ENCODE data around the gene GALNT18. TPM values are rescaled to one million over a fixed set of nuclear protein-coding genes. Genes with fewer than 3 reads are reported as not detected.

The GALNT18 gene
- total RNA-seq, 1 experiment from 2014 or later = 0.18 TPM

- DNase-seq (ENCODE audit: low spot score) = no peak
These were observed 53.7 kb downstream of the GALNT18 start for GRCh38 chr11:11567936-11568650.

GRCh38 chr11:11565636-11566035 is 56.2 kb downstream of the GALNT18 start:
- DNase-seq (ENCODE audit: low spot score) = no peak

DNA sequence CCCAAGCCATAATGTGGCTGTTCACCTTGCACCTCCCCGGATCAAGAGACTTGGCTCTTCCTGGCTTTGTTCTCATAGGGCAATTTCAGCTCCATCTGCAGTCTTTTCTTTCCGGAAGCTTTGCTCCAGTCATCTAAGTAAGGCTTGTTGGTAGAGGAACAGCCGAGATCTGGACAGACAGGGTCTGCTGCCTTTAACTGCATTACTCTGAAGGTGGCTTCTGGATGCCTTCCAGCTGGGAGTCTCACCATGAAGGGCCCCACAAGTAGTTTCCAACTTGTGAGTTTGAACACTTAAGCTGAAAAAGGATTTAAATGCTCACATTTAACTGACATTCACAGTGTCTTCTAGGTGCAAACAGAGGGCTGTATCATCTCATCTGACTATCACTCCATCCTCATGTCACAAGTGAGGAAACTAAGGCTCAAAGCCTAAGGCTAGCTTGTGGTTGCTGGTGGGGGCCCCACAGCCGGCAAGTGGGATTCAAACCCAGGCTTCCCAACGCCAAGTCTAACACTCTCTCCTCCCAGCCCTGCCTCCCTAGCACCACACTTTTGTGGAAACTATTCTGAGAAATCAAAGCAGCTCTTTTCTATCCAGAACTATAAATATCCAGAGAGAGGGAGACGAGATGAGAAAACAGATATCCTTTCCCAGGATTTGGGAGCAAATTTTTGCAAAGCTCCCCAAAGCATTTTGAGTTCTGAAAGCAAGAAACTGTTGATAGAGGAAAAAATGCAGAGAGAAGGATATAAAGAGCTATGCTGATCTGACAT is 58.4 kb downstream of the GALNT18 start:
- no peak for DNase-seq (ENCODE audit: low spot score)

GRCh38 chr11:11561991-11562390 is 59.8 kb downstream of the GALNT18 start:
- no peak for DNase-seq (ENCODE audit: low spot score)

DNA sequence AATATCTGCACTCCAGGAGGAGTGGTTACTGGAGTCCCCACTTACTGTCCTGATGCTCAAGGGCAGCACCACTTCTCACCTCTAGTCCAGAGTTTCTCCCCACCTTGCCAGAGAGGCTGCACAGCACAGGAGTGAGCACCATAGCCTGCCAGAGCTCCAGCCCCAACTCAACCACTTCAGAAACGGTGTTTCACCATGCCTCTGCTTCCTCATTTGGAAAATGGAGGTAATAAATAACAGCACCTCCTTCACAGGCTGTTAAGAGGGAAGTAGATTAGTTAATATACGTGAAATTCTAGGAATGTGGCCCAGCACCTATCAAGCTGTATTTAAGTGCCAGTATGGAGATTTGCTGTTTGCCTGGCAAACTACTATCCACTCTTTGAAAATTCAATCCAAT is 63.0 kb downstream of the GALNT18 start:
- DNase-seq (ENCODE audit: low spot score) = no peak

DNA sequence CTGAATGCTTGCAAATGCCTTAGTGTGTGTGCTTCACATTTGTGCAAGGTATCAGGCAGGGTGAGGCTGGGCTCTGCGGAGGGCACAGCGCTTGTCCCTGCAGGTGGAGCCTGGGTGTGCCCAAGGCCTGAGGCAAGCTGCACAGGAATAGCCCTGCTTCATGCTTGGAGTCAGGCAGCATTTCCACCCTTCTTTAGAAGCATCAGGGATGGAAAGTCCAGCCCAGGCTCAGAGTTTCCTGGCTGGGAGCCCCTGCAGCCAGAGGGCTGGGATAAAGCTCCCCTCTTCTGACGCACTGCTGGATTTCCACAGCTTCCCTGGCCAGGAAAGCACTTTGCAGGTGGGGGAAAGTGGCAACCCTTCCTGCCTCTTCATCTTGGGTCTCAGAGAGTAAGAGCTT is 63.4 kb downstream of the GALNT18 start:
- DNase-seq (ENCODE audit: low spot score) = no peak

GRCh38 chr11:11555208-11555607 is 66.6 kb downstream of the GALNT18 start:
- DNase-seq (ENCODE audit: low spot score) = no peak

DNA sequence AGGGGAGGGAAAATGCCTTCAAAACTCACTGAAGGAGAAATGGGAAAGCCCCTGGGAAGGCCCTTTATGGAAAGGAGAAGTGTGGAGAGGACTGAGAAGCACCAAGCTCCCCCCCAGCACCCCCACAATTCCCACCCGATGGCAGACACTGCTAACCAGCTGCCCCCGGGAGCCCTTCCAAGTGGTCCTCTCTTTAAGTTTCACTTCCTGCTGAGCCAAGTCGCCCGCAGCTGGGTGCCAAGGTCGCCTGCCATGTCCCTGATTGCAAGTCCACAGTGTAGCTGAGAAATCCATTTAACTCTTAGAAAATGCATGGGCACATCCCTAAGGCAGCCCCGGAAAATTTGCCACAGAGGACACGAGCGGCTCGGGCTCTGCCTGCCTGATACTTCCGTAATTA is 68.2 kb downstream of the GALNT18 start:
- no peak for DNase-seq (ENCODE audit: low spot score)

DNA sequence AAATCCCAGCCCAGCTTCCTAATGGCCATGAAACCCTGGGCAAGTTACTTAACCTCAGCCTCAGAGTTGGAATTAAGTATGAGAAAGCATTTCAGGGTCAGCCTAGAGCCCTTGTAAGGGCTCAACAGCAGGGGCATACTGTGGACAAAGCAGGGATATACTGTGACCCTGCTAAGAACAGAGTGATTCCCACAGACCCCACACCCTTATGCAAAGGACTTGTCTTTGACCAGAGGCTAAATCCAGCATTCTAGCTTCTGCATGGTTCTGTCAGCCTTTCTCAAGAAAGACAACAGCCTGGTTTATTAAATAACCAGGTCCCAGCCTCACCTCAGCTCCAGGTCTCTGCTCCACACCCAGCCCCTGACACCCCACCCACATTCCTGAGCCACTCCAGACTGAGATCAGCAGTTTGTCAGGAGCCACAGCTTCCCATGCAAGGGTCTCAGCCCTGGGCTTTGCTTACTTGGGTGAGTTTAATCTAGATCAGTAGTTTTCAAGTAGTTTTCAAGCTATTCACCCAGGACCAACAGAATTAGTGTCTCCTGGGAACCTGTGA is 69.2 kb downstream of the GALNT18 start:
- no peak for DNase-seq (ENCODE audit: low spot score)

DNA sequence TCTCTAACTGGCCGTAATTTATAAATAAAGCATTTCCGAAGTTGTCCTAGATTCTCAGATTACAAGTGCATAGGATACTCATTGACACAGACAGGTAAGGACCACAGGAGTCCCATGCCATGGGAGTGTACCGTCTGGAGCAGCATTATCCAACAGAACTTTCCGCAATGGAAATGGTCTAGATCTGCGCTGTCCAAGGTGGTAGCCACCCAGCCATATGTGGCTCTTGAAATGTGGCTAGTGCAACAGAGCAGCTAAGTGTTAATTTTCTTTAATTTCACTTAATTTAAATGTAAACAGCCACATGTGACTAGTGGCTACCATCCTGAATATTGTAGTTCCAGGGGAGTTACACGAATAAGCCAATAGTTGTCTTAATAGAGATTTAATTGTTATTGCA is 71.3 kb downstream of the GALNT18 start:
- no peak for DNase-seq (ENCODE audit: low spot score)

- no peak for DNase-seq (ENCODE audit: low spot score)
These were observed 76.2 kb downstream of the GALNT18 start for GRCh38 chr11:11545285-11546275.

GRCh38 chr11:11543656-11544055 is 78.1 kb downstream of the GALNT18 start:
- no peak for DNase-seq (ENCODE audit: low spot score)

GRCh38 chr11:11540157-11540556 is 81.6 kb downstream of the GALNT18 start:
- no peak for DNase-seq (ENCODE audit: low spot score)

GRCh38 chr11:11538277-11538960 is 83.4 kb downstream of the GALNT18 start:
- DNase-seq (ENCODE audit: low spot score) = no peak

DNA sequence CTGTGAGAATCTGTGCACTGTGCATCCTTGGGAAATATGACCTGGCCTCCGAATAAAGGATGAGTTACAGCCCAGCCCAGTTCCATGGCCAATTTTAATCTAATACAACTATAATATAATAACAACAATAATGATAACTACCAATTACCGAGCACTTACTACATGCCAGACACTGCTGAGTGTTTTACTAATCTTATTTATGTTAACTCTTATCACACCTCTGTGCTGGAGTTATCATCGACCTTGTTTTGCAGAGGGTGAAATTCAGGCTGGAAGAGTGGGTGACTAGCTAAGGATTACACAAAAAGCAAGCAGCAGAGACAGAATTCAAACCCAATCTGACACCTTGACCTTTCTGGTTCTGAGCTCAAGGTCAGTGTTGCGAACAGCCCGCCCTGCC is 83.9 kb downstream of the GALNT18 start:
- DNase-seq (ENCODE audit: low spot score) = no peak

DNA sequence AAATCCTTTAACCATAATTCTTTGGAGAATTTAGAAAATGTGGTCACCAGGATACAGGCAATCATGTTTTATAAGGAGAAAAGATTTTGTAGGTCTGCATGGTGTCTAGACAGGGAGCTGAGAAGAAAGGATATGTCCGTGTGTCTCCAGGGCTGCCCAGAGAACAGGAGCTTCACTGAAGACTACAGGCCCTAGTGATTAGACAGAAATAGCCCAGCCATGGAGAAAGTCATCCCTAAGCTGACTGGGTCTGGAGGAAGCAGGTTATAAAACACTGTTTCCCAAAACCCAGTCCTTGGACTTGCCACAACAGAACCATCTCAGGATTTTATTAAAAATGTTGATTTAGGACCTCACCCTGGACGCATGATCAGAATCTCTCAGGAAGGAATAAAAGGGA is 84.4 kb downstream of the GALNT18 start:
- DNase-seq (ENCODE audit: low spot score) = no peak

GRCh38 chr11:11536650-11537049 is 85.2 kb downstream of the GALNT18 start:
- no peak for DNase-seq (ENCODE audit: low spot score)

DNA sequence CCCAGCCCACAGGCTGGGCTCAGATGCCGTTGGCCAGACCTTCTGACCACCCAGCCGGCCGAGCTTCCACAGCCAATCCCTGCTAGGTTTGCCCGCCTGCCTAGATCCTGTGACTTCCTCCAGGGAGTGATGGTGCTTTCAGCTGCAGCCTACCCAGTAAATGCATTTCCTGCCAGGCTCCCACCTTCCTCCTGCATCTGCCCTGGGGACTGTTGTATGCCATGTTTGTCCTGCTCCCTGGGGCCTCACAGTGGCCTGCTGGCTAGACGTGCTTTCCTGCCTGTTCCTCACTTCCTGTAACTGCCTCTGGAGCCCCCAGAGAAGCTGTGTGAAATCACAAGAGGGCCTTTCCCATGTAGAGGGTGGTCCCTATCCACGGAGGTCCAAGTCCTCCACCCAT is 86.2 kb downstream of the GALNT18 start:
- DNase-seq (ENCODE audit: low spot score) = no peak

DNA sequence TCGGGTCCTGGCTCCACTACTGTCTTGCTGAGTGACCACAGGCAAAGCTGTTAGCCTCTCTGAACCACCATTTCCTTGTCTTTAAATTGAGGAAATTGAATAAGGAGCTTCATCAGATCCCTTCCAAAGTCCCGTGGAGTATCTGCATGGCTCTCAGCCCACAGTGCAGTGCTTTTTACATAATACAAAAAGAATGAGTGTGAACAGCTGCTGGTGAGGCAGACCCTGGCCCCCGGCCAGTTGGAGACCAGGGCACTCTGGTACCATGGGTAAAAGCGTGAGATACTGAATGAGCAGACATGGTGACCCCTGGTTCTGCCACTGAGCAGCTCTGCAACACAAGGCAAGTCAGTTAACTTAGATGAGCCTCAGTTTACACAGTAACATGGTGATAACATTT is 86.8 kb downstream of the GALNT18 start:
- no peak for DNase-seq (ENCODE audit: low spot score)

- no peak for DNase-seq (ENCODE audit: low spot score)
These were observed 88.1 kb downstream of the GALNT18 start for GRCh38 chr11:11533751-11534150.

- no peak for DNase-seq (ENCODE audit: low spot score)
These were observed 88.7 kb downstream of the GALNT18 start for GRCh38 chr11:11533057-11533456.
